Endothelial cell of umbilical vein (primary cell): ENCODE data around the gene FAM20B. TPM values are rescaled to one million over a fixed set of nuclear protein-coding genes. Genes with fewer than 3 reads are reported as not detected.

ENCODE experiments used
- BruUV-seq: library from RNA; stranded (reverse); fragments of 400-500 nt; replicated peaks from 2 replicates; lab custom pipeline; 2021; lab: Mats Ljungman, UMichigan
- CTCF ChIA-PET: fragments of 300-600, 350-600 bp; sonication (Branson Sonifier 250); formaldehyde crosslinking; loops from one replicate; lab custom pipeline; 2021; ENCODE audit warnings: antibody characterized with exemption, inconsistent platforms; lab: Charles Lee
- POLR2A ChIA-PET: fragments of 300-600, 350-600 bp; sonication (Branson Sonifier 250); formaldehyde crosslinking; loops from one replicate; lab custom pipeline; 2021; ENCODE audit warnings: antibody characterized with exemption, inconsistent platforms; lab: Charles Lee
- DNase-seq: peaks from one replicate; pipeline ENCODE4 v3.0.0-alpha.2; 2011; ENCODE audit warnings: low read depth, low spot score
- FAIRE-seq: peaks from 2 replicates; lab custom pipeline; 2011; peaks lifted over from hg19 to GRCh38; lab: Jason Lieb, UNC
- H2AFZ ChIP-seq: 2 replicates; pipeline ENCODE4 v1.6.0; 2012; ENCODE audit warnings: low read depth, low read length, control low read depth, inconsistent platforms
- H3K27ac ChIP-seq: 2 replicates; pipeline ENCODE4 v1.5.1; 2011; ENCODE audit warnings: low read depth, mild to moderate bottlenecking, control low read depth, low read length, moderate library complexity; ENCODE audit not compliant: insufficient read depth
- H3K27me3 ChIP-seq, 2 experiments: 2 replicates each; pipeline versions ENCODE4 v1.6.0 to v1.6.1; 2011; ENCODE audit warnings: low read length in 2 of 2, mixed read lengths in 1 of 2; ENCODE audit not compliant: control insufficient read depth in 2 of 2, insufficient read depth in 2 of 2
- H3K36me3 ChIP-seq, 2 experiments: 2 replicates in 1 of 2; 3 replicates in 1 of 2; pipeline ENCODE4 v1.5.1; 2011; ENCODE audit warnings: low read length in 2 of 2, mild to moderate bottlenecking in 1 of 2, moderate library complexity in 1 of 2; ENCODE audit not compliant: control insufficient read depth in 2 of 2, insufficient read depth in 2 of 2; ENCODE audit errors: extremely low read depth in 1 of 2
- H3K4me1 ChIP-seq: 3 replicates; pipeline ENCODE4 v1.5.1; 2011; ENCODE audit warnings: mild to moderate bottlenecking, low read length; ENCODE audit not compliant: control insufficient read depth, insufficient read depth; ENCODE audit errors: extremely low read depth
- H3K4me2 ChIP-seq: 2 replicates; pipeline ENCODE4 v1.6.1; 2011; ENCODE audit warnings: low read length, control low read depth, mixed read lengths; ENCODE audit not compliant: insufficient read depth
- H3K4me3 ChIP-seq, 3 experiments: fragments of 200-600 bp in 1 of 3; sonication (generic), shearing (Covaris generic) in 1 of 3; replicated peaks in 1 of 3; 2 replicates each; pipeline ENCODE4 v1.5.1; 2011 to 2016; ENCODE audit warnings: control low read depth in 3 of 3, low read length in 3 of 3, mild to moderate bottlenecking in 2 of 3, inconsistent platforms in 1 of 3, low read depth in 1 of 3, moderate library complexity in 1 of 3; ENCODE audit not compliant: insufficient read depth in 1 of 3
- H3K79me2 ChIP-seq: 2 replicates; pipeline ENCODE4 v1.6.0; 2012; ENCODE audit warnings: low read length, inconsistent platforms; ENCODE audit not compliant: control insufficient read depth, insufficient read depth
- H3K9ac ChIP-seq: replicated peaks from 2 replicates; pipeline ENCODE3; 2011; ENCODE audit warnings: low read length, control low read depth; ENCODE audit not compliant: insufficient read depth; ENCODE audit errors: extremely low read depth
- H3K9me1 ChIP-seq: replicated peaks from 3 replicates; pipeline ENCODE4 v1.6.0; 2011; ENCODE audit warnings: mild to moderate bottlenecking, low read length; ENCODE audit not compliant: control insufficient read depth, insufficient read depth; ENCODE audit errors: extremely low read depth
- H3K9me3 ChIP-seq: replicated peaks from 2 replicates; pipeline ENCODE4 v1.5.1; 2012; ENCODE audit warnings: low read length, inconsistent platforms; ENCODE audit not compliant: control insufficient read depth, insufficient read depth
- H4K20me1 ChIP-seq: replicated peaks from 2 replicates; pipeline ENCODE3; 2011; ENCODE audit warnings: mild to moderate bottlenecking, low read length; ENCODE audit not compliant: control insufficient read depth, insufficient read depth; ENCODE audit errors: extremely low read depth
- EZH2 ChIP-seq: IDR thresholded peaks from 2 replicates; pipeline ENCODE4 v1.6.1; 2012; ENCODE audit warnings: borderline replicate concordance, low read depth, mild to moderate bottlenecking, moderate library complexity, low read length, inconsistent platforms; ENCODE audit not compliant: severe bottlenecking
- FOS ChIP-seq: IDR thresholded peaks from 2 replicates; pipeline ENCODE4 v1.6.1; 2011; ENCODE audit warnings: mild to moderate bottlenecking, low read length, moderate library complexity, borderline replicate concordance; ENCODE audit not compliant: insufficient read depth
- GATA2 ChIP-seq: IDR thresholded peaks from 2 replicates; pipeline ENCODE4 v1.7.0; 2011; ENCODE audit warnings: low read depth, mild to moderate bottlenecking, moderate library complexity, mixed read lengths, low read length; ENCODE audit not compliant: insufficient read length, insufficient read depth
- JUN ChIP-seq: IDR thresholded peaks from 2 replicates; pipeline ENCODE4 v1.6.1; 2011; ENCODE audit warnings: borderline replicate concordance, low read depth; ENCODE audit not compliant: insufficient read length, insufficient read depth
- MYC ChIP-seq: IDR thresholded peaks from one replicate; pipeline ENCODE4 v1.6.1; 2011; ENCODE audit warnings: mild to moderate bottlenecking, low read depth, low read length
- POLR2A ChIP-seq: IDR thresholded peaks from 2 replicates; pipeline ENCODE4 v1.6.1; 2012; ENCODE audit warnings: low read depth, mild to moderate bottlenecking, control low read depth, low read length
- POLR2AphosphoS5 ChIP-seq: IDR thresholded peaks from 2 replicates; pipeline ENCODE4 v1.6.1; 2012; ENCODE audit warnings: low read depth, mild to moderate bottlenecking, control low read depth, low read length, moderate library complexity; ENCODE audit not compliant: insufficient read depth
- dilution Hi-C: fragments of 300-500 bp; cut with MboI; formaldehyde crosslinking; loops from one replicate; pipeline ENCODE4 v1.15.0; 2019; ENCODE audit warnings: low sequenced_read_pairs; ENCODE audit not compliant: extremely low pct_ligation_motif_present
- intact Hi-C: fragments of 100-400 bp; cut with micrococcal nuclease; formaldehyde crosslinking; loops from one replicate; pipeline ENCODE4 v1.10.0; 2022
- polyA plus RNA-seq, 4 experiments: library from polyadenylated mRNA; depleted of rRNA in 3 of 4; stranded (reverse) in 3 of 4; unstranded in 1 of 4; fragments of >200 nt; gene quantifications; 2 replicates each; pipeline versions ENCODE4 v1.2.1 to v1.2.3, GENCODE V29; 2011 to 2012; ENCODE audit warnings: missing spikeins in 1 of 4
- total RNA-seq: library from RNA; stranded (reverse); gene quantifications from 2 replicates; pipeline ENCODE4 v1.2.3, GENCODE V29; 2021
- TF ChIP-seq, protein P1 (sequence below), 2 donors: IDR thresholded peaks; 1 replicate in 1 of 2; 2 replicates in 1 of 2; pipeline ENCODE4 v1.5.1; 2011; ENCODE audit warnings: low read length in 2 of 2, mild to moderate bottlenecking in 2 of 2, moderate library complexity in 2 of 2, control low read depth in 1 of 2, inconsistent platforms in 1 of 2, low read depth in 1 of 2; ENCODE audit not compliant: insufficient read depth in 1 of 2; ENCODE audit errors: extremely low read depth in 1 of 2
- TF ChIP-seq, protein P2 (sequence below): IDR thresholded peaks from 2 replicates; pipeline ENCODE4 v1.6.1; 2011; ENCODE audit not compliant: insufficient read depth, insufficient read length

The FAM20B gene
- total and polyA plus RNA-seq, 2 donors (not counting 3 experiments of a cell fraction or from before 2014, with no cell fraction given): 10.0 to 35.1 TPM

DNA sequence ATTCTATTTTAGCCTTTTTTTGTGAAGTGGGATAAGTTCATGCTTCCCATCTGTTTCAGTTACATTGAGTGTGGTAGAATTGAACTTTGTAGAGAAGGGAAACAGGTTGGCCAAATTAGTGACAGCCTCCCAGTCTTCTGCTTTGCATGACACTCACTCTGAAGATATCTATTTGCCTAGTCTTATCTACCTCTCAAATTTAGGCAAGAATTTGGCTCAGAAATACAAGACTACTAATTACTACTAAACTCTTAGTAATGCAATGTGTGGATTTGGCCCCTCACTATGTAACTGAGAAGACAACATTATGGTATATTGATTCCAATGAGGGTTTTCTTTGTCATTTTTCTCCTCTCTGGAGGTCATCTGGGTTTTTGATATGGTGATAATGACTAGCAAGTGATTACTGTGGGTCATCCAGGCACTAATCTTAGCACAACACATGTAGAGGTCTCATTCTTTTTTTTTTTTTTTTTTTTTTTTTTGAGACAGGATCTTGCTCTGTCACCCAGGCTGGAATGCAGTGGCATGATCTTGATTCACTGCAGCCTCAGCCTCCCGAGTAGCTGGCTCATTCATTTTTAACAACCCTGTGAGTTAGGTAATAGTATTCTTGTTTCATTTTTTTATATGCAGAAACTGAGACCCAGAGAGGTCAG is 6.3 kb downstream of the FAM20B start:
- no peak for TF ChIP-seq POLR2A
- no peak for TF ChIP-seq MYC
- no peak for TF ChIP-seq FOS
- TF ChIP-seq, protein P1, sequence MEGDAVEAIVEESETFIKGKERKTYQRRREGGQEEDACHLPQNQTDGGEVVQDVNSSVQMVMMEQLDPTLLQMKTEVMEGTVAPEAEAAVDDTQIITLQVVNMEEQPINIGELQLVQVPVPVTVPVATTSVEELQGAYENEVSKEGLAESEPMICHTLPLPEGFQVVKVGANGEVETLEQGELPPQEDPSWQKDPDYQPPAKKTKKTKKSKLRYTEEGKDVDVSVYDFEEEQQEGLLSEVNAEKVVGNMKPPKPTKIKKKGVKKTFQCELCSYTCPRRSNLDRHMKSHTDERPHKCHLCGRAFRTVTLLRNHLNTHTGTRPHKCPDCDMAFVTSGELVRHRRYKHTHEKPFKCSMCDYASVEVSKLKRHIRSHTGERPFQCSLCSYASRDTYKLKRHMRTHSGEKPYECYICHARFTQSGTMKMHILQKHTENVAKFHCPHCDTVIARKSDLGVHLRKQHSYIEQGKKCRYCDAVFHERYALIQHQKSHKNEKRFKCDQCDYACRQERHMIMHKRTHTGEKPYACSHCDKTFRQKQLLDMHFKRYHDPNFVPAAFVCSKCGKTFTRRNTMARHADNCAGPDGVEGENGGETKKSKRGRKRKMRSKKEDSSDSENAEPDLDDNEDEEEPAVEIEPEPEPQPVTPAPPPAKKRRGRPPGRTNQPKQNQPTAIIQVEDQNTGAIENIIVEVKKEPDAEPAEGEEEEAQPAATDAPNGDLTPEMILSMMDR (IDR thresholded peaks at IDR 0.05; ENCODE audit: extremely low read depth in 1 of 2, insufficient read depth in 1 of 2, low read depth in 1 of 2, low read length in 2 of 2): no peak
- TF ChIP-seq, protein P2, sequence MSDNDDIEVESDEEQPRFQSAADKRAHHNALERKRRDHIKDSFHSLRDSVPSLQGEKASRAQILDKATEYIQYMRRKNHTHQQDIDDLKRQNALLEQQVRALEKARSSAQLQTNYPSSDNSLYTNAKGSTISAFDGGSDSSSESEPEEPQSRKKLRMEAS: no peak
- no peak for TF ChIP-seq POLR2AphosphoS5
- TF ChIP-seq JUN: no peak
- TF ChIP-seq EZH2: no peak
- TF ChIP-seq GATA2: no peak
- Histone ChIP-seq H3K9me3 (no peaks in the 10 kb centered on the region), H3K4me1 (peaks cover 20% of the 10 kb centered on the region), H3K27ac (no peak overlapping the region), H3K9ac (no peak overlapping the region), H3K36me3 (no peaks in the 10 kb centered on the region), H4K20me1 (no peaks in the 10 kb centered on the region), H3K27me3 (no peaks in the 10 kb centered on the region), H3K4me3 (no peak overlapping the region), H3K4me2 (no peak overlapping the region), H3K79me2 (peaks cover 62% of the 10 kb centered on the region), H2AFZ (no peak overlapping the region), H3K9me1 (no peaks in the 10 kb centered on the region)
- dilution Hi-C loops: no loop called here
- POLR2A ChIA-PET: no interaction called here
- no TSS peak for BruUV-seq
- intact Hi-C loops: no loop called here
- DNase-seq (no peak), FAIRE-seq (no peak)
- CTCF ChIA-PET: interaction anchor here (0.7 to 1.2 kb wide), 3 partner anchors 67 to 500 kb away, joined by 3 to 4 read pairs (median 3); no protein-coding TSS in a partner anchor
